Measurements from ENCODE around the gene RABGGTA. TPM values are rescaled to one million over a fixed set of nuclear protein-coding genes. Genes with fewer than 3 reads are reported as not detected.

Gene RABGGTA
- total and polyA plus RNA-seq, 2 experiments from 2014 or later, result 17.6 to 20.7 TPM

DNA sequence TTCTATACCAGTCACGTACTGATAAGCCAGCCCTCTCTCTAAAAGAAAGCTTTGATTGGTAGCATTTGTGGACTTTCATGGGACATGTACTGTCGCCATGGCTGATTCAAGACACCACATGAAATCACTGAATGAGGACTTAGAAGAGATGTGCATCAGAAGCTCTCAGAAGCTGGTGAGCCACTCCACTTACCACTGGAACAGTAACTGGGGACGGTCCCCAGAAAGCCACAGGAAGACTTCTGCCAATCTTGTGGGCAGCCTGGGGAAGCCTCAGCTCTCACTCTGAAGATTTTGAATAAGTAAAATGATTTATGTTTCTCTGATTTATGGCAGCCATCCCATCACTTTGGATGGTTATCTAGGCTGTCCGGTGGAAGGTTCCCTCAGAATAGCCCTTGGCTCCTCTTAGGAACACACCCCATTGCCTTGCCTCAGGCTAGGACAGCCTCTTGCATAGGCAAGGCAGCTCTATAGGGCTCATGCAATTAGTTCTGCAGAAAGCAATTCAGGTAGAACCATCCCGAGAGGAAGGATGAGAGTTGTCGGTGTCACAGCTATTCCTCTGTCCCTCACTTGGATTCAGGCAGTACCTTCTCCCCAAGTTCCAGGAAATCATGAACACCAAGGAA is 18.4 kb upstream of the RABGGTA start:
- H3K79me2 ChIP-seq (replicated peaks; ENCODE audit: insufficient read depth), result no peaks in the 10 kb centered on the region
- no peaks in the 10 kb centered on the region for H3K4me1 ChIP-seq (ENCODE audit: insufficient read depth)
- no peaks in the 10 kb centered on the region for H3K9me3 Mint-ChIP-seq
- no peaks in the 10 kb centered on the region for H3K36me3 ChIP-seq (ENCODE audit: insufficient read depth)
- no peak overlapping the region for H3K4me2 ChIP-seq
- TF ChIP-seq EZH2phosphoT487 (IDR thresholded peaks at IDR 0.05; ENCODE audit: unreplicated experiment) (no peak), STAT1 (IDR thresholded peaks at IDR 0.05; ENCODE audit: unreplicated experiment) (no peak), NANOG (IDR thresholded peaks at IDR 0.05; ENCODE audit: borderline replicate concordance) (no peak), ZNF331 (CRISPR knock-in tag; IDR thresholded peaks at IDR 0.05; ENCODE audit: low read depth) (no peak), ZNF114 (CRISPR knock-in tag; IDR thresholded peaks at IDR 0.05) (no peak), POLR2AphosphoS5 (IDR thresholded peaks at IDR 0.05; ENCODE audit: low read depth) (no peak), JUNB (IDR thresholded peaks at IDR 0.05; ENCODE audit: unreplicated experiment) (no peak)
- TF ChIP-seq, protein P1, sequence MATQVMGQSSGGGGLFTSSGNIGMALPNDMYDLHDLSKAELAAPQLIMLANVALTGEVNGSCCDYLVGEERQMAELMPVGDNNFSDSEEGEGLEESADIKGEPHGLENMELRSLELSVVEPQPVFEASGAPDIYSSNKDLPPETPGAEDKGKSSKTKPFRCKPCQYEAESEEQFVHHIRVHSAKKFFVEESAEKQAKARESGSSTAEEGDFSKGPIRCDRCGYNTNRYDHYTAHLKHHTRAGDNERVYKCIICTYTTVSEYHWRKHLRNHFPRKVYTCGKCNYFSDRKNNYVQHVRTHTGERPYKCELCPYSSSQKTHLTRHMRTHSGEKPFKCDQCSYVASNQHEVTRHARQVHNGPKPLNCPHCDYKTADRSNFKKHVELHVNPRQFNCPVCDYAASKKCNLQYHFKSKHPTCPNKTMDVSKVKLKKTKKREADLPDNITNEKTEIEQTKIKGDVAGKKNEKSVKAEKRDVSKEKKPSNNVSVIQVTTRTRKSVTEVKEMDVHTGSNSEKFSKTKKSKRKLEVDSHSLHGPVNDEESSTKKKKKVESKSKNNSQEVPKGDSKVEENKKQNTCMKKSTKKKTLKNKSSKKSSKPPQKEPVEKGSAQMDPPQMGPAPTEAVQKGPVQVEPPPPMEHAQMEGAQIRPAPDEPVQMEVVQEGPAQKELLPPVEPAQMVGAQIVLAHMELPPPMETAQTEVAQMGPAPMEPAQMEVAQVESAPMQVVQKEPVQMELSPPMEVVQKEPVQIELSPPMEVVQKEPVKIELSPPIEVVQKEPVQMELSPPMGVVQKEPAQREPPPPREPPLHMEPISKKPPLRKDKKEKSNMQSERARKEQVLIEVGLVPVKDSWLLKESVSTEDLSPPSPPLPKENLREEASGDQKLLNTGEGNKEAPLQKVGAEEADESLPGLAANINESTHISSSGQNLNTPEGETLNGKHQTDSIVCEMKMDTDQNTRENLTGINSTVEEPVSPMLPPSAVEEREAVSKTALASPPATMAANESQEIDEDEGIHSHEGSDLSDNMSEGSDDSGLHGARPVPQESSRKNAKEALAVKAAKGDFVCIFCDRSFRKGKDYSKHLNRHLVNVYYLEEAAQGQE (IDR thresholded peaks at IDR 0.05; ENCODE audit: unreplicated experiment), result no peak
- TF ChIP-seq, protein P2, sequence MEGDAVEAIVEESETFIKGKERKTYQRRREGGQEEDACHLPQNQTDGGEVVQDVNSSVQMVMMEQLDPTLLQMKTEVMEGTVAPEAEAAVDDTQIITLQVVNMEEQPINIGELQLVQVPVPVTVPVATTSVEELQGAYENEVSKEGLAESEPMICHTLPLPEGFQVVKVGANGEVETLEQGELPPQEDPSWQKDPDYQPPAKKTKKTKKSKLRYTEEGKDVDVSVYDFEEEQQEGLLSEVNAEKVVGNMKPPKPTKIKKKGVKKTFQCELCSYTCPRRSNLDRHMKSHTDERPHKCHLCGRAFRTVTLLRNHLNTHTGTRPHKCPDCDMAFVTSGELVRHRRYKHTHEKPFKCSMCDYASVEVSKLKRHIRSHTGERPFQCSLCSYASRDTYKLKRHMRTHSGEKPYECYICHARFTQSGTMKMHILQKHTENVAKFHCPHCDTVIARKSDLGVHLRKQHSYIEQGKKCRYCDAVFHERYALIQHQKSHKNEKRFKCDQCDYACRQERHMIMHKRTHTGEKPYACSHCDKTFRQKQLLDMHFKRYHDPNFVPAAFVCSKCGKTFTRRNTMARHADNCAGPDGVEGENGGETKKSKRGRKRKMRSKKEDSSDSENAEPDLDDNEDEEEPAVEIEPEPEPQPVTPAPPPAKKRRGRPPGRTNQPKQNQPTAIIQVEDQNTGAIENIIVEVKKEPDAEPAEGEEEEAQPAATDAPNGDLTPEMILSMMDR (conservative IDR thresholded peaks at IDR 0.05; ENCODE audit: low read depth in 2 of 2), result no peak
- TF ChIP-seq, protein P3, sequence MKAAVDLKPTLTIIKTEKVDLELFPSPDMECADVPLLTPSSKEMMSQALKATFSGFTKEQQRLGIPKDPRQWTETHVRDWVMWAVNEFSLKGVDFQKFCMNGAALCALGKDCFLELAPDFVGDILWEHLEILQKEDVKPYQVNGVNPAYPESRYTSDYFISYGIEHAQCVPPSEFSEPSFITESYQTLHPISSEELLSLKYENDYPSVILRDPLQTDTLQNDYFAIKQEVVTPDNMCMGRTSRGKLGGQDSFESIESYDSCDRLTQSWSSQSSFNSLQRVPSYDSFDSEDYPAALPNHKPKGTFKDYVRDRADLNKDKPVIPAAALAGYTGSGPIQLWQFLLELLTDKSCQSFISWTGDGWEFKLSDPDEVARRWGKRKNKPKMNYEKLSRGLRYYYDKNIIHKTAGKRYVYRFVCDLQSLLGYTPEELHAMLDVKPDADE (IDR thresholded peaks at IDR 0.05), result no peak
- TF ChIP-seq, protein P4, sequence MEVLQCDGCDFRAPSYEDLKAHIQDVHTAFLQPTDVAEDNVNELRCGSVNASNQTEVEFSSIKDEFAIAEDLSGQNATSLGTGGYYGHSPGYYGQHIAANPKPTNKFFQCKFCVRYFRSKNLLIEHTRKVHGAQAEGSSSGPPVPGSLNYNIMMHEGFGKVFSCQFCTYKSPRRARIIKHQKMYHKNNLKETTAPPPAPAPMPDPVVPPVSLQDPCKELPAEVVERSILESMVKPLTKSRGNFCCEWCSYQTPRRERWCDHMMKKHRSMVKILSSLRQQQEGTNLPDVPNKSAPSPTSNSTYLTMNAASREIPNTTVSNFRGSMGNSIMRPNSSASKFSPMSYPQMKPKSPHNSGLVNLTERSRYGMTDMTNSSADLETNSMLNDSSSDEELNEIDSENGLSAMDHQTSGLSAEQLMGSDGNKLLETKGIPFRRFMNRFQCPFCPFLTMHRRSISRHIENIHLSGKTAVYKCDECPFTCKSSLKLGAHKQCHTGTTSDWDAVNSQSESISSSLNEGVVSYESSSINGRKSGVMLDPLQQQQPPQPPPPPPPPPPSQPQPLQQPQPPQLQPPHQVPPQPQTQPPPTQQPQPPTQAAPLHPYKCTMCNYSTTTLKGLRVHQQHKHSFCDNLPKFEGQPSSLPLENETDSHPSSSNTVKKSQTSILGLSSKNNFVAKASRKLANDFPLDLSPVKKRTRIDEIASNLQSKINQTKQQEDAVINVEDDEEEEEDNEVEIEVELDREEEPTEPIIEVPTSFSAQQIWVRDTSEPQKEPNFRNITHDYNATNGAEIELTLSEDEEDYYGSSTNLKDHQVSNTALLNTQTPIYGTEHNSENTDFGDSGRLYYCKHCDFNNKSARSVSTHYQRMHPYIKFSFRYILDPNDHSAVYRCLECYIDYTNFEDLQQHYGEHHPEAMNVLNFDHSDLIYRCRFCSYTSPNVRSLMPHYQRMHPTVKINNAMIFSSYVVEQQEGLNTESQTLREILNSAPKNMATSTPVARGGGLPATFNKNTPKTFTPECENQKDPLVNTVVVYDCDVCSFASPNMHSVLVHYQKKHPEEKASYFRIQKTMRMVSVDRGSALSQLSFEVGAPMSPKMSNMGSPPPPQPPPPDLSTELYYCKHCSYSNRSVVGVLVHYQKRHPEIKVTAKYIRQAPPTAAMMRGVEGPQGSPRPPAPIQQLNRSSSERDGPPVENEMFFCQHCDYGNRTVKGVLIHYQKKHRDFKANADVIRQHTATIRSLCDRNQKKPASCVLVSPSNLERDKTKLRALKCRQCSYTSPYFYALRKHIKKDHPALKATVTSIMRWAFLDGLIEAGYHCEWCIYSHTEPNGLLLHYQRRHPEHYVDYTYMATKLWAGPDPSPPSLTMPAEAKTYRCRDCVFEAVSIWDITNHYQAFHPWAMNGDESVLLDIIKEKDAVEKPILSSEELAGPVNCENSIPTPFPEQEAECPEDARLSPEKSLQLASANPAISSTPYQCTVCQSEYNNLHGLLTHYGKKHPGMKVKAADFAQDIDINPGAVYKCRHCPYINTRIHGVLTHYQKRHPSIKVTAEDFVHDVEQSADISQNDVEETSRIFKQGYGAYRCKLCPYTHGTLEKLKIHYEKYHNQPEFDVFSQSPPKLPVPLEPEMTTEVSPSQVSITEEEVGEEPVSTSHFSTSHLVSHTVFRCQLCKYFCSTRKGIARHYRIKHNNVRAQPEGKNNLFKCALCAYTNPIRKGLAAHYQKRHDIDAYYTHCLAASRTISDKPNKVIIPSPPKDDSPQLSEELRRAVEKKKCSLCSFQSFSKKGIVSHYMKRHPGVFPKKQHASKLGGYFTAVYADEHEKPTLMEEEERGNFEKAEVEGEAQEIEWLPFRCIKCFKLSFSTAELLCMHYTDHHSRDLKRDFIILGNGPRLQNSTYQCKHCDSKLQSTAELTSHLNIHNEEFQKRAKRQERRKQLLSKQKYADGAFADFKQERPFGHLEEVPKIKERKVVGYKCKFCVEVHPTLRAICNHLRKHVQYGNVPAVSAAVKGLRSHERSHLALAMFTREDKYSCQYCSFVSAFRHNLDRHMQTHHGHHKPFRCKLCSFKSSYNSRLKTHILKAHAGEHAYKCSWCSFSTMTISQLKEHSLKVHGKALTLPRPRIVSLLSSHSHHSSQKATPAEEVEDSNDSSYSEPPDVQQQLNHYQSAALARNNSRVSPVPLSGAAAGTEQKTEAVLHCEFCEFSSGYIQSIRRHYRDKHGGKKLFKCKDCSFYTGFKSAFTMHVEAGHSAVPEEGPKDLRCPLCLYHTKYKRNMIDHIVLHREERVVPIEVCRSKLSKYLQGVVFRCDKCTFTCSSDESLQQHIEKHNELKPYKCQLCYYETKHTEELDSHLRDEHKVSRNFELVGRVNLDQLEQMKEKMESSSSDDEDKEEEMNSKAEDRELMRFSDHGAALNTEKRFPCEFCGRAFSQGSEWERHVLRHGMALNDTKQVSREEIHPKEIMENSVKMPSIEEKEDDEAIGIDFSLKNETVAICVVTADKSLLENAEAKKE (CRISPR knock-in tag; IDR thresholded peaks at IDR 0.05), result no peak
- H3K9me2 ChIP-seq (ENCODE audit: insufficient read depth), result no peaks in the 10 kb centered on the region
- H3K27me3 ChIP-seq (ENCODE audit: insufficient read depth), result no peaks in the 10 kb centered on the region
- H3K27me3 Mint-ChIP-seq (ENCODE audit: insufficient read depth, low read depth, poor library complexity), result peaks cover 9% of the 10 kb centered on the region
- H3F3A ChIP-seq (replicated peaks; ENCODE audit: low read depth), result no peaks in the 10 kb centered on the region
- H2AFZ ChIP-seq, result no peak overlapping the region
- no peak overlapping the region for H3K27ac ChIP-seq (ENCODE audit: low read depth)
- H3K36me3 Mint-ChIP-seq (ENCODE audit: low read depth), result no peaks in the 10 kb centered on the region; the same call in 1 of the 3 replicates
- H3K27ac Mint-ChIP-seq, result no peak overlapping the region
- H3K4me1 Mint-ChIP-seq, result no peaks in the 10 kb centered on the region
- DNase-seq (ENCODE audit: low spot score) (no peak), ATAC-seq (no peak)
- no peak overlapping the region for H3K4me3 ChIP-seq
- H4K20me1 ChIP-seq (replicated peaks; ENCODE audit: insufficient read depth), result no peaks in the 10 kb centered on the region; the same call in 1 of the 2 replicates
- H3K4me3 Mint-ChIP-seq, result no peak overlapping the region

Measured in GM23338 (cell line).